Epidermal melanocyte (primary cell): ENCODE data around the gene RAPGEF2.
"Not testable (repeated sequence)": the region's sequence is repeated elsewhere in the genome, so short reads cannot be mapped to it uniquely, and the experiment has no call there.

ENCODE experiments used
- DNase-seq: peaks from one replicate; pipeline ENCODE4 v3.0.0; 2011; ENCODE audit warnings: low spot score; ENCODE audit not compliant: insufficient read length

RAPGEF2 gene

DNA sequence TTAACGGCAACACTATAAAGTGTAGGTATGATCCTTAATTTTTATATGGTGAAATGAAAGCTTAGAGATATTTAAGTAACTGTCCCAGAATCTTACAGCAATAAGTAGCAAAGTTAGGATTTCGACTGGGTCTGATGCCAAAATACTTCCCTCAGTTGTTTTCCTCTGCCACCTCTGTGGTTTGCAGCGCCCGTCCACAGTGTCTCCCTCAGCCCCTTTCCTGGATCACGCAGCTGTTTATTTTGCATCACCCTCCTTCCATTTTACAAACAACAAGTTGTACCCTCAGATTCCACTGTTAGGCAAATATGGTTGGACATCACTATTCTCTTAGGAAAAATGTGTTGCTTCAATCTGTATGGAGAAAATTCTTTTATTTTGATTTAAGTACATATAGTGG, 56.1 kb downstream of the RAPGEF2 start:
- no peak for DNase-seq

DNA sequence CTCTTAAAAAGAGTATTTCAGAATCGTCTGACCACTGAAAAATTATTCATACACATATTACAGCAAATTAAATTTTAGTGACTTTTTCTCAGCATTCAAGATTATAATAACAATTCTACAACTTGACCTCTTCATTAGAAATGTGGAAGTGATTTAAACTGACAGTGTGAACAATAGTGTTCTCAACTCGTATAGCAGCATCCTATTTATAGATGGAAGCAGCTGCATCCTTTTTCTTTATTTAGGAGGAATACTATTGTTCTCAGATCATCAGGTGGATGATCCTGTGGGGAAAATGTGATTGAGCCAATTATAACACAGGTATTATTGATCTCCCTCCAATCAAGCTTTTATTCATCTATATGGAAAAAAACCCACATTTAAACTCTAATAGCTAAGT, 56.7 kb downstream of the RAPGEF2 start:
- no peak for DNase-seq

DNA sequence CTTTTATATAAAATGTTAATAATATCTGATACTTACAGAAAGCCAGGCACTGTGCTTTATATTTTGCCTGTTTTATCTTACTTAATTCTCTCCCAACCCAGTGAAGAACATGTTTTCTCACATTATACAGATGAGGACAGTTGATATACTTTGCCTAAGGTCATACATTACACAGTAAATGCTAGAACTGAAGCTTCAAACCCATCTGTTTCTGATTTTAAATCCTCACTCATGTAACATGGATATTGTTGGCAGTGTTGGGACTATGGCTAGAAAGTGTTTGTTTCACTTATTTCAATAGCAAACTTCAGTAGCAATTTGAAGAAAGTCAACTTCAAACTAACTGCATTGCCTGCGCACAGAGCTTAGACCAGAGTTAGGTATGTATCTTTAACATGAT, 57.4 kb downstream of the RAPGEF2 start:
- DNase-seq = no peak

DNA sequence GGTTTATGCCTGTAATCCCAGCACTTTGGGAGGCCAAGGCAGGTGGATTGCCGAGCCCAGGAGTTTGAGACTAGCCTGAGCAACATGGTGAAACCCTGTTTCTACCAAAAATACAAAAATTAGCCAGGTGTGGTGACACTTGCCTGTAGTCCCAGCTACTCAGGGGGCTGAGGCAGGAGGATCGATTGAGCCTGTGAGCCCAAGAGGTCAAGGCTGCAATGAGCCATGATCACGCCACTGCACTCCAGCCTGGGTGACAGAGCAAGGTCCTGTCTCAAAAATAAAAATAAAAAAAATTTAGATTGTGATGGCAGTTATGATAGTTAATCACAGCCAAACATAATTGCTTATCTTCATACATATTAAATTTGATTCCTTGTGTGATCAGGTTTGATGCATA, 58.6 kb downstream of the RAPGEF2 start:
- DNase-seq = not testable (repeated sequence)

DNA sequence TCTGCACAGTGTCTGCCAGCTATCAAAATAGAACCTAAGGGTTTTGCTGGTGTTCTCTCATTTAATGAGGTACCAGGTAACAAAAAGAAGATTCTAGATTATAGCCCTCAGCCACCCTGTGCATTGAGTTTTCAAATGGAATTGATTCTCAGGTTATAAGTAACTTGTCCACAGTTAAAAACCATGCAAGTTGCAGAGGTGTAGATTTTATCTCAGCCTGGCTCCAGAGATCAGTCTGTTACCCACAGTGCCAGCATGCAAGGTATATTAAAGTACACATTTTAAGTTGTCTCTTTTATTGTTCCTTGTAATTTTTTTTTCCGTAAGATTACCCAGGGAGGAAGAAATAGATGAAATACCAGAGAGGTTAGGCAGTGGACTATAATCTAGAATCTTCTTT, 59.7 kb downstream of the RAPGEF2 start:
- no peak for DNase-seq

DNA sequence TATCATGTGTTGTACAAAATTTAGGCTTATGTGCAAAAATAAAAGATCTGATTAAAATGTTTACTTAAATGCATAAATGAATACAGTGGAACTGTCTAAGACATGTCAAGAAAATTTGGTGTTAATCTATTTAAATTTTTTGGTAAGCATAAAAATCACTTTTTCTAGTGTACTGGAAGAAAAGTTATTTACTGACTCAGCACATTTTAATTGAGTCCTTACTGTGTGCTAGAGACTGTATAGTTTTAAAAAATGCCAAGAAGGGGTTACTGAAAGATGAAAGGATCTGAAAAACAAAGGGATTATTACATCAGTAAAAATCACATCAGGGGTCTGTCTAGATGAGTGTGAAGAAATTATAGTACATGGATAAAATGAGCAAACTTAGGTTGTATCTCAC, 60.6 kb downstream of the RAPGEF2 start:
- no peak for DNase-seq

DNA sequence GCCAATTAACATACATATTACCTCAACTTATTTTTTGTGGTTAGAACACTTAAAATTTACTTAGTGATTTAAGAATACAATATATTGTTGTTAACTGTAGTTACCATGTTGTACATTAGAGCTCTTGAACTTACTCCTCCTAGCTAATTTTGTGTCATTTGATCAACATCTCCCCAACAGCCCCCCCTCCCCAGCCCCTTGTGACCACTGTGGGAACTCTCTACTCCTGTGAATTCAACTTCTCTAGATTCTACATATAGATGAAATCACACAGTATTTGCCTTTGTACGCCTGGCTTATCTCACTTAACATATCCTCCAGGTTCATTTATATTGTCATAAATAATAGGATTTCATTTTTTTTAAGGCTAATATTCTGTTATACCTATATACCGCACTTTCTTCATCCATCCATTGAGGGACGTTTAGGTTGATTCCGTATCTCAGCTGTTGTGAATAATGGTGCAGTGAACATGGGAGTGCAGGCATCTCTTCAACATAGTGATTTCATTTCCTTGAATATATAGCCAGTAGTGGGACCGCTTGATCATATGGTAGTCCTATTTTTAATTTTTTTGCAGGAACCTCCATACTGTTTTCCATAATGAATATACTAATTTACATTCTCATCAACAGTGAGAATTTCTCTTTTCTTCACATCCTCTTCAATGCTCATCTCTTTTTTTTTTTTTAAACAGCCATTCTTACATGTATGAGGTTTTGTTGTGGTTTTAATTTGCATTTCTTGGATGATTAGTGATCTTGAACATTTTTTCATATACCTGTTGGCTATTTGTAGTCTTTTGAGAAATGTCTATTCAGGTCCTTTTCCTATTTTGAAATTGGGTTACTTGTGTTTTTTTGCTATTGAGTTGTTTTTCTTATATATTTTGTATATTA, 66.8 kb downstream of the RAPGEF2 start:
- no peak for DNase-seq

DNA sequence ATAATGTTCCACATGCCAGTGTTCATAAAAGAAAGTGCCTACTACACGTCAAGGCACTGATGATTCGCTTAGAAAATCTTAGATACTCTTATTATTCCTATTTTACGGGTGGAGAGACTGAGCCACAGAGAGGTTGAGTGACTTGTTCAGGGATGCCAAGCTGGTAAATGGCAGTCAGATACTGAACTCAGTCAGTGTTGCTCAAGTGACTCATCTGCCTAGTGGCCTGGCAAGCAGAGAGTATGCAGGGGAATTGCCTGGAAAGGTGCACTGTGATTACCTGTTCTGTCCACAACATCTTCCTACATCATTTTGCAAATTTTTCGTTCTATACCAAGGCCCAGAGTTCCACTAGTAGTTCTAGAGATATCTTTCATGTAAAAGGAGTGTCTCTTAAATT, 68.4 kb downstream of the RAPGEF2 start:
- no peak for DNase-seq

DNA sequence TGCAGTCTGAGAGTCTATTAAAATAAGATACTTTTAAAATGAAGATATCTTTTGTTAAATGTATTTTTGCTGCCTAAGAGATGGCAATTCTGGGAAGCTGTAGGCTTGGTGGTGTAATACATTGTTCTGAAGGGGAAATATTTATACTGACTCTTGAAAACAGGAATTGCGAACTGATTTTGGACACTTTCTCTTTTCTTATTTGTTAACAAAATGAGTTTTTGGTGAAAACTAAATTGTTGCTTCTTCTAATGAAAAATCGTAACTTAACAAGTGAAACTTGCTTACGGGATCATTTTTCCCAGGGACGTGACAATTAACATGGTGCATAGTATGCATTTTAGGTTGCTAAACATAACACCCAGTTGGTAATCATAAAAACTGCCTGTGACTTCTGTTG, 71.0 kb downstream of the RAPGEF2 start:
- DNase-seq = no peak

DNA sequence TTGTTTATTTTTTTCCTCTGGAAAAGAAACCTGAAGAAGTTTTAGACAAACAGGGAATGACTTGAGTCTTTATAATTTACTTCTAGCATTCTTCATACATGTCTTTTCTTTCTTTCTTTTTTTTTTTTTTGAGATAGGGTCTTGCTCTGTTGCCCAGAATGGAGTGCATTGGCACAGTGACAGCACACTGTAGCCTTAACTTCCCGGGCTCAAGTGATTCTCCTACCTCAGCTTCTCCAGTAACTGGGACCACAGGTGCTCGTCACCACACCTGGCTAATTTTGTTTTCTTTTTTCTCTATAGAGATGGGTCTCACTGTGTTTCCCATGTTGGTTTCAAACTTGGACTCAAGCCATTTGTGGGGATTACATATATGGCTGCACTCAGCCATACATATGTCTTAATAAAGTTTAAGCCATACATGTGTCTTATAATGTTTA, 71.8 kb downstream of the RAPGEF2 start:
- no peak for DNase-seq

DNA sequence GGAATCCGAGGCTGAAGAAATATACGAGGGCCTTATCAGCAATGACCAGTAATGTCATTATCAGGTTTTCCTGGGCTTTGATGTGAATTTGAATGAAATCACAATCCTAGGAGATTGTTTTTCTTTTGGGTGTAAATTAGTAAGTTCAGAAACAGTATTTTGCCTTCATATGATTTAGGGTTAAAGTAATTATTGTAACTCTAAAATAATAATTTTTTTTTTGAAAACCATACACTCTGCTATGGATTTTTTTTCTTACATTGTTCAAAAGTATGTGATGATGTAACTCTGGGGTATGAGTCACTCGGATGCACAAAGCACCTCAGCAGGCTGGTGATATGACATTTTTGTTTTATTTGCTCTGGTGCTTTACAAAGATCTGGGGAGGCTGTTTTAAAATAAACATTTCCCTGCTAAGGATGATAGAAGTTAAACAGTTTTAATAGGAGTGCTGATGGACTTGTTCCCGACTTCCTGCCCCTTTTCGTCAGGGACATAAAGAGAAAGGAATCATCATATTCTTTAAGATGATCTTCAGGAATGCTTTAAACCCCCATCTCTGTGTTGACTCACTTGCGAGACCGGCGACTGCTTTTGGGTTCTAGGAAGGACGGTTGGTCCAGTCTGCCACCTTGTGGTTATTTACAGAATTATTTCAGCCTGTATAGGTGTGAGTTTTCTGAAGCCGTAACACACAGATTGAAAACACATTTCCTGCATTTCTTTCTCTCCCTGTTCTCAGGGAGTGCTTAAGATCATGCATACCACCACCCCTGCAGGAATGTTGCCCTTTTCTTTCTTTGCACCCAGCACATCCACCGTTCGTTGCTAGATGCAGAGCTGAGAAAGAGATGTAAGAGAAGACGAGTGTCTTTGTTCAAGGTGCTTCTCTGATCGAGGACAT, 72.5 kb downstream of the RAPGEF2 start:
- DNase-seq = peak; percentile 20

DNA sequence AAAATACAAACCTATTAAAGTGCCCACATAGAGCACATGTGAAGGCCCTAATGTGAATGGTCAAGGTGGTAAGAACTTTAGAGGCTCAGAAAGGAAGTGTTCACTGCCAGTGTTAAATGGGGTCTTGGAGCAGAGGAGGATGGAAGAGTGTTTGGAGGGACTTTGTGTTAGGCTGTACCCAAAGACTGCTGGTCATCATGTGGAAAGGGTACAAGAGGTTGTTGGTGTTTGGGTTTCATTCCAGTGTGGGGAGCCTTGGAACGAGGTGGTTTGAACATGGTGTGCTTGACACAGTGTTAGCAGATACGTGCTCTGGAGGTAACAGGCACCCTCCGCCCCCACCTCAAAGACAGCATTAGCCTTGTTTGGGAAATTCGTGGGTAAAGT, 73.1 kb downstream of the RAPGEF2 start:
- no peak for DNase-seq

DNA sequence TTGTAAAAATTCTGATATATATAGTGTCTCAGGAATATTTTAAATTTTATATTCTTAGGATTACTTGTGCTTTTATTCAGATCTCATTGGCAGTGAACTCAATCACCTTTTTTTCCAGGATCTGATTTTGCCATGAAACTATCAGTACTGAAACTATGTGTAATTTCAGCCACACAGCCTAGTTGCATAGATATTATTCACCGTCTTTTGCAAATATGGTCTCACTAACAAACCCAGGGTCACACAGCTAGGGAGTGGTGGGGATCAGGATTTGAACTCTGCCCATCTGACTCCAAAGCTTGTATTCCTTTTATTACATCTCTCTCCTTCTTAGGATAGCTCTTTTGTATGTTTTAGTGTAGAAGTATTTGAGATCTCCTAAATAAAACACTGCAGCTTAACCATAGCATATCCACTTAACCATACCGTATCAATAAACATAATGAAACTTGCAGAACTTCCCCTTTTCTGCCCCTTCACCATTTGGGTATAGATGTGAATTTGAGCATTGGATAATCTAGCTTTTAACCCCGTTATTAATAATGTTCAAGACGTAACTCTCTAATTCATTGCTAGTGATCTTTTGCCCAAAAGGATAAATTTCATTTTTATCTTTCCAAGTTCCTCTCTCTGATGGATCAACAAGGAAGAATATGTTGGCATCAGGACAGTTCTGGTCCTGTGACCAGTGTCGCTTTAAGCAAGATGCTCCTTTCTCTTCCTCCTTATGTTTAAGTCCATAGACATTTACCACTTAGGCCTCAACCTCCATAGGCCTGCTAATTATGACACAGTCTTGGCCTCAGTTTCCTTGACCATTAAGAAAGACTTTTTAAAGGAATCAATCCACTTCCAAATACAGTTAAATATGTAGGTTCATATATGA, 74.6 kb downstream of the RAPGEF2 start:
- DNase-seq = no peak

DNA sequence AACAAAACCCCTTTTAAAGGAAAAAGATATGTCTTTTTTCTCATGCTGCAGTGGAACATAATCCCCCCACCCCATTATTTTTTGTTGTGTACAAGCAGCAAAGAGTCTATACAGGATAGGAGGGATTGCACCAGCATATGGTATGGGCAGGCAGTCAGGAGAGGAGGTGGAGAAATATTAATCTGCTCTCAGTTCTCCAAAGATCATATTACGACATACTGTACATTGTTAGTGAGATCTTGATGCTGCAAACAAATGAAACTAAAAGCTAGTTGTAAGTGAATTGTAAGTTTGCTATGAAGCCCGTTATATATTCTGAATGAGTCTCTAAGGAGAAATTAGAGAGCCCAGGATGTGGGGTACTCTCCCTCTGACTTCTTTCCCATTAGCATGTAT, 75.3 kb downstream of the RAPGEF2 start:
- DNase-seq = no peak

DNA sequence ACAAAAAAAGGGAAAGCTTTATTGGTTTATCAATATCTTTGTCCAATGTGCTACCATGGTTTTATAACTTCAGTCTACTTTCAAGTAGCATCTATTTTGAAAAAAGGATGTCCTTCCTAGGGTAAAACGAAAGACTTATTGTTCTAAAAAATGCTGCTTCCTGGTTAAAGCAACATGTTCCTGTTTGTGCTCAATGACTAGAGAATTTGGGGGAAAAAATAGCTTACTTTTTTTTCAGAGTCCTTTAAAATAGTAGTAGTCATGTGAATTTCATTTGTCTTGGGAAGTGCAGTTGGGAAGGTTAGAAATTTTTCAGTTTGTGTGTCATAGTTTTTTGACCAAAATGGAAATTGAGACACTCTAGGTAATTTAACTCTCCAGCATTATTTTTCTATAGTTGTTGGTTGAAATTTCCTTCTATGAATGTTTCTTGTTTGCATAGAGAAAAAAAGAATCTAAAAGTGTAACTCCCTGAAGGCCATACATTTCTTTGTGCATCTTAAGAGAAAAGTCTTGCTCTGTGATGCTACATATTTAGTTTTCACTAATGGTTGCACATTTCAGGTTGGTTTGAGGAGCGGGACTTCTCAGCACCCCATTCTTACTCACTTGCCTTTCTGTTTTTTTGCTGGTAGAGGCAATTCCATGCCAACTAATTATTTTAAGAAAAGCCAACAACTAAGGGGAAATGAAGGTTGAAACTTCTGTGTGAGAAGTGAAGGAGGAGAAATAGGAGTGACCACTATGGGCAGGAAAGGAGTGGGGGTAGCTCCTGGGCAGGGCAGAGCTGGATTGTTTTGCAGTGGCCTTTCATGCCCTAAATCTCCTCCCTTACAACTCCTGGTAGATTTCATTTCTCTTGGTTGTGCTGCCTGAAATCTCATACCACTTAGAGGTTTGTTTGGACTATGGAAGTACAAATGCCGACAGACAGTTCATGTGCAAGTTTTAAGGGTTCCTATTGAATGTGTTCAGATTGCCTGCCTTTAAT, 76.4 kb downstream of the RAPGEF2 start:
- no peak for DNase-seq

DNA sequence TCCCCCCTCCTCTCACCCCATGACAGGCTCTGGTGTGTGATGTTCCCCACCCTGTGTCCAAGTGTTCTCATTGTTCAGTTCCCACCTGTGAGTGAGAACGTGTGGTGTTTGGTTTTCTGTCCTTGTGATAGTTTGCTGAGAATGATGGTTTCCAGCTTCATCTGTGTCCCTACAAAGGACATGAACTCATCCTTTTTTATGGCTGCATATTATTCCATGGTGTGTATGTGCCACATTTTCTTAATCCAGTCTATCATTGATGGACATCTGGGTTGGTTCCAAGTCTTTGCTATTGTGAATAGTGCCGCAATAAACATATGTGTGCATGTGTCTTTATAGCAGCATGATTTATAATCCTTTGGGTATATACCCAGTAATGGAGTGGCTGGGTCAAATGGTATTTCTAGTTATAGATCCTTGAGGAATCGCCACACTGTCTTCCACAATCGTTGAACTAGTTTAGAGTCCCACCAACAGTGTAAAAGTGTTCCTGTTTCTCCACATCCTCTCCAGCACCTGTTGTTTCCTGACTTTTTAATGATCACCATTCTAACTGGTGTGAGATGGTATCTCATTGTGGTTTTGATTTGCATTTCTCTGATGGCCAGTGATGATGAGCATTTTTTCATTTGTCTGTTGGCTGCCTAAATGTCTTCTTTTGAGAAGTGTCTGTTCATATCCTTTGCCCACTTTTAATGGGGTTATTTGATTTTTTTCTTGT, 81.2 kb downstream of the RAPGEF2 start:
- not testable (repeated sequence) for DNase-seq

DNA sequence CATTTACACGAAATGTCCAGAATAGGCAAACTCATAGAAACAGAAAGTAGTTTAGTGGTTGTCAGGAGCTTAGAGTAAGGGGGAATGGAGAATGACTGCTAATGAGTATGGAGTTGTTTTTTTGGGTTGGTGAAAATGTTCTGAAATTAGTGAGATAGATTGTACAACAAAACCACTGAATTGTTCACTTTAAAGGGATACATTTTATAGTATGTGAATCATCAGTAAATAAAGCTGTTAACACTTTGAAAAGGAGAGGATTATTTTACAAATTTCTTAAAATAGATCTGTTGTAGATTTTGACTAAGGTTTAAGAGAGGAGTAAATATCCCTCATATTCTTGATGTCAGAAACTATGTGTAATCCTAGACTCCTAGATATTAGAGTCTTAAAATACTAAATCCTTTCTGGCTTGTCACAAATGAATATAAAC, 82.7 kb downstream of the RAPGEF2 start:
- DNase-seq = no peak

DNA sequence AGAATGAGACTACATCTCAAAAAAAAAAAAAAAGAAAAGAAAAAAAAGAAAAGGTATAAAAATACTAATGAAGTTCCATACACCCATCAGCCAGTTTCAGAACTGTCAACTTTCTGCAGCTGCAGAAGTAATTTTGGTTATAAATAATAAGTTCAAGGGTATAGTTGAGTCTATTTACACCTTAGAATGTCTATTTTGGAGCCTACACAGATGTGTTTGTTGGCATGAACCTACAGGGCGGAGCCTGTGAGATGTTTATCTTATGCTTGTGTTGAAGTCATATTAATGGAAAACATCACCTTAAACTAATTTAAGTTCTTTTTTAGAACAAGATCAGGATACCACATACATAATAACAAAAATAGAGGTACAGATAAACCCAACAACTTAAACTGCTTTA, 85.8 kb downstream of the RAPGEF2 start:
- no peak for DNase-seq

DNA sequence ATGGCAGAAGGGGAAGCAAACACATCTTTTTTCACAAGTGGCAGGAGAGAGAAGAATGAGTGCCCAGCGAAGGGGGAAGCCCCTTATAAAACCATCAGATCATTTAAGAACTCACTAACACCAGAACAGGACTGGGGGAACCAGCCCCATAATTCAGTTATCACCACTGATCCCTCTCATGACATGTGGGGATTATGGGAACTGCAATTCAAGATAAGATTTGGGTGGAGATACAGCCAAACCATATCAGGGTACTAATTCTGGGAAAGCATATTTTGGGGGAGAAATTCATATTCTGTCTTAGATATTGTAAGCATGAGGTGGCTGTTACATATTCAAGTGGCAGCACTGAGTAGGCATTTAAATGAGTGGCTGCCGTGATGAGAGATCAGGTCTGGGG, 87.8 kb downstream of the RAPGEF2 start:
- no peak for DNase-seq
